PFSK-1 (cell line): ENCODE data around the gene LRRC27.

ENCODE experiments used
- FOXP2 ChIP-seq: optimal IDR thresholded peaks from 2 replicates; pipeline ENCODE3; 2011; ENCODE audit warnings: borderline replicate concordance, control low read depth, inconsistent platforms; ENCODE audit not compliant: insufficient read depth; ENCODE audit errors: extremely low read length, extremely low read depth
- POLR2AphosphoS5 ChIP-seq: IDR thresholded peaks from 2 replicates; pipeline ENCODE4 v1.6.1; 2012; ENCODE audit warnings: low read depth, mild to moderate bottlenecking, control low read depth, low read length, moderate library complexity
- SIN3A ChIP-seq: IDR thresholded peaks from 2 replicates; pipeline ENCODE4 v1.6.1; 2012; ENCODE audit warnings: mild to moderate bottlenecking, low read length, moderate library complexity, borderline replicate concordance; ENCODE audit not compliant: insufficient read depth
- TAF1 ChIP-seq: IDR thresholded peaks from 2 replicates; pipeline ENCODE4 v1.6.1; 2012; ENCODE audit warnings: low read length, control low read depth, borderline replicate concordance; ENCODE audit not compliant: insufficient read depth
- TF ChIP-seq, protein P1 (sequence below), 2 experiments: IDR thresholded peaks; 2 replicates each; pipeline versions ENCODE4 v1.6.1 to v1.8.0; 2011 to 2012; ENCODE audit warnings: low read depth in 2 of 2, low read length in 2 of 2, control low read depth in 1 of 2, inconsistent platforms in 1 of 2, mild to moderate bottlenecking in 1 of 2, moderate library complexity in 1 of 2; ENCODE audit not compliant: insufficient read depth in 1 of 2

LRRC27 gene

DNA sequence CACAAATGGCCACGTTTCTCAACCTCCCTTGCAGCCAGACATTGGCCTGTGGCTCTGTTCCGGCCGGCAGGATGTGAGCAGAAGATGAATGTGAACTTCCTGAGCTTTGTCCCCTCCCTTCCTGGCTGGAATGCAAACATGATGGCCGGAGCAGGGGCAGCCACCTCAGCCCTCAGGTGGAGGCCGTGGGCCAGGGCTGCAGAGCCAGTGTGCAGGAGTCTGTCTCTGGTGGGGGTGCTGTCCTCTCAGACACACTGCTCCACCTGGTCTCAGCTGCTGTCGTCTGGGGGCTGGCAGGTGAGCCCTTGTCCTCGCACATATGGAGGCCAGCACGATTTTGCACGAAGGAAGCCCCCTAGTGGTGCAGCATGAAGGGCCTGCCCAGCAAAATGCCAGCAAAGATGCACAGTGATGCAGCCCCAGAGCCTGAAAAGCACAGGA is 39.7 kb downstream of the LRRC27 start:
- TF ChIP-seq FOXP2 (no peak), POLR2AphosphoS5 (no peak), TAF1 (no peak), SIN3A (no peak)
- TF ChIP-seq, protein P1, sequence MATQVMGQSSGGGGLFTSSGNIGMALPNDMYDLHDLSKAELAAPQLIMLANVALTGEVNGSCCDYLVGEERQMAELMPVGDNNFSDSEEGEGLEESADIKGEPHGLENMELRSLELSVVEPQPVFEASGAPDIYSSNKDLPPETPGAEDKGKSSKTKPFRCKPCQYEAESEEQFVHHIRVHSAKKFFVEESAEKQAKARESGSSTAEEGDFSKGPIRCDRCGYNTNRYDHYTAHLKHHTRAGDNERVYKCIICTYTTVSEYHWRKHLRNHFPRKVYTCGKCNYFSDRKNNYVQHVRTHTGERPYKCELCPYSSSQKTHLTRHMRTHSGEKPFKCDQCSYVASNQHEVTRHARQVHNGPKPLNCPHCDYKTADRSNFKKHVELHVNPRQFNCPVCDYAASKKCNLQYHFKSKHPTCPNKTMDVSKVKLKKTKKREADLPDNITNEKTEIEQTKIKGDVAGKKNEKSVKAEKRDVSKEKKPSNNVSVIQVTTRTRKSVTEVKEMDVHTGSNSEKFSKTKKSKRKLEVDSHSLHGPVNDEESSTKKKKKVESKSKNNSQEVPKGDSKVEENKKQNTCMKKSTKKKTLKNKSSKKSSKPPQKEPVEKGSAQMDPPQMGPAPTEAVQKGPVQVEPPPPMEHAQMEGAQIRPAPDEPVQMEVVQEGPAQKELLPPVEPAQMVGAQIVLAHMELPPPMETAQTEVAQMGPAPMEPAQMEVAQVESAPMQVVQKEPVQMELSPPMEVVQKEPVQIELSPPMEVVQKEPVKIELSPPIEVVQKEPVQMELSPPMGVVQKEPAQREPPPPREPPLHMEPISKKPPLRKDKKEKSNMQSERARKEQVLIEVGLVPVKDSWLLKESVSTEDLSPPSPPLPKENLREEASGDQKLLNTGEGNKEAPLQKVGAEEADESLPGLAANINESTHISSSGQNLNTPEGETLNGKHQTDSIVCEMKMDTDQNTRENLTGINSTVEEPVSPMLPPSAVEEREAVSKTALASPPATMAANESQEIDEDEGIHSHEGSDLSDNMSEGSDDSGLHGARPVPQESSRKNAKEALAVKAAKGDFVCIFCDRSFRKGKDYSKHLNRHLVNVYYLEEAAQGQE (IDR thresholded peaks at IDR 0.05; ENCODE audit: insufficient read depth in 1 of 2, low read depth in 2 of 2, low read length in 2 of 2), result no peak

DNA sequence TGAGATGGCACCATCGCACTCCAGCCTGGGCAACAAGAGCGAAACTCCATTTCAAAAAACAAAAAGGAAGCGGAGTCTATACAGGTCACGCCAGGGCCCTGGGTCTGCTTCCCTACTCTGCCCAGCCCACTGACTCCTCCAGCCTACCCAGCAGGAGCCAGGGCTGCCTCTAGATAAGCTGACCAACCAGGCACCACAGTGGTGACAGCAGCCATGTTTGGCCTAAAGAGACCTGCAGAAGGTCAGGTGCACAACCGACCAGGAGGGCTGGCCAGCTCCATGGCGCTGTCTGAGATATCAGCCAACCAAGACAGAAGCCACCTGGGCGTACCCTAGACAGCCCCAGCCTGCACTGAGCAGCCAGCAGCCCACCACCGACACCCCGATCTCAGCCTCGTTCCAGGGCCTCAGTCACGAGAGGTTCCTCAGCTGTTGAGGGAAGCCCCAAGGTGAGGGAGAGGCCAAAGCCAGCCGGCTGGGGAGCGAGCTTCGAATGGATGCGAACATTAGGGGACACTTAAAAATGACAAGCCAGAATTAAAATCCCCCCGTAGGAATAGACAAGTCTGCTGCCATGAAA is 40.6 kb downstream of the LRRC27 start:
- no peak for TF ChIP-seq POLR2AphosphoS5
- no peak for TF ChIP-seq TAF1
- TF ChIP-seq, protein P1 (IDR thresholded peaks at IDR 0.05; ENCODE audit: insufficient read depth in 1 of 2, low read depth in 2 of 2, low read length in 2 of 2), result no peak
- TF ChIP-seq SIN3A, result no peak
- TF ChIP-seq FOXP2, result no peak

DNA sequence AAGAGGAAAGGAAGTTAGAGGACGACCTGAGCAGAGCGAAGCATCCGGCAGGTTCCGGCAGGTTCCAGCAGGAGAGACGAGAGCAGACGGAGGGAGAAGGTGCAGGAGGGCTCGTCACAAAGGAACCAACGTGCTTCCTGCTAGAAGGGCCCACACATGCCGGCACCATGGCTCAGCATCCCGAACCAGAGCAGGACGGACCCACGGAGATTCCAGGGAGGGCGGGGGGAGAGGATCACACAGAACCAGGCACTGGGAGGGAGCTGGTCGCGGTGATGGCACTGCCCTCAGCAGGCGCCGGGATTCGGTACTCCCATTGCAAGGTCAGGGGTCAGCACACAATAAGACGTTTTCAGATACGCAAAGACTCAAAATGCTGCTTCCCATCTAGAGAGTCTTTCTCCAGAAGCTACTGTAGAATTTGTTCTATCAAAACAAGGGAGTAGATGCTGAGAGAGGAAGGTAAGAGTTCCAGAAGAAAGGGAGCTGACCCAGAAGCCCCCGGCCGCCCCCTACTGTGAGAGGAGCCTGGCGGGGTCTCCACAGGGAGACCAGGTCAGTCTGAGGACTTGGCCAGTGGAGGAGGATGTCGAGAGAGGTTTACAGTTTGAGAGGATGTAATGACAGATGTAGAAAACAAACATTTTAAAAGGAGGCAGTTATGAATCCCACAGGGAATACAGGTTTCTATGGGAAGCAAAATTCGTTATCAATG is 41.4 kb downstream of the LRRC27 start:
- TF ChIP-seq TAF1 (no peak), SIN3A (no peak), POLR2AphosphoS5 (no peak), FOXP2 (no peak)
- TF ChIP-seq, protein P1 (IDR thresholded peaks at IDR 0.05; ENCODE audit: insufficient read depth in 1 of 2, low read depth in 2 of 2, low read length in 2 of 2), result no peak

DNA sequence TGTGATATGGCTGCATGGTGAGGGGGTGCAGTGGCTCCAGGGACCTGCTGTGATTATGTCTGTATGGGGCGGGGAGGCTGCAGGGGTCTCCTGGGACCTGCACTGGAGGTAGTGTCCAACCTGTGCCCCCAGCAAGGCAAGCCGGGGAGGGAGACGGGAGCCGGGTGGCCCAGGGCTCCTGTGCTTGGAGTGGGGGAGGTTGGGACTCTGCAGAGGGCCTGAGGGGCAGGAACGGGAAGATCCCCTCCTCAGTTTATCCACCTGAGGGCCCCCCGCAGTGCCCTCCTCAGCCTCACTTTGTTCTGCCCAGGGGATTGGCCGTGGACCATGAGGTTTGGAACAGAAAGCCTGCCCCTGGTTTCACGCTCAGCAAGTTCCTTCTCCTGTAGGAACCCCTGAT is 42.2 kb downstream of the LRRC27 start:
- TF ChIP-seq POLR2AphosphoS5 (no peak), SIN3A (no peak), TAF1 (no peak), FOXP2 (no peak)
- TF ChIP-seq, protein P1 (IDR thresholded peaks at IDR 0.05; ENCODE audit: insufficient read depth in 1 of 2, low read depth in 2 of 2, low read length in 2 of 2), result no peak
